Prostate gland (tissue), 2 donors: ENCODE data around the gene LAX1. TPM values are rescaled to one million over a fixed set of nuclear protein-coding genes. Genes with fewer than 3 reads are reported as not detected.

Experiments used
- DNase-seq: peaks from one replicate; pipeline ENCODE4 v3.0.0-alpha.2; 2019; ENCODE audit warnings: low spot score
- H3K27ac ChIP-seq, 2 donors: fragments of 200-600 bp; sonication (generic); 2 replicates each; pipeline ENCODE4 v1.5.1; 2017 to 2019
- H3K27me3 ChIP-seq: fragments of 200-600 bp; sonication (generic); replicated peaks from 2 replicates; pipeline ENCODE4 v1.5.1; 2019; ENCODE audit not compliant: insufficient read depth
- H3K36me3 ChIP-seq, 2 donors: fragments of 200-600 bp; sonication (generic); 1 replicate in 1 of 2; 2 replicates in 1 of 2; pipeline versions ENCODE4 v1.5.1 to v1.8.1; 2017 to 2019
- H3K4me1 ChIP-seq: fragments of 200-600 bp; sonication (generic); replicated peaks from 2 replicates; pipeline ENCODE4 v1.5.1; 2019
- H3K4me3 ChIP-seq, 2 donors: fragments of 200-600 bp; sonication (generic); 2 replicates each; pipeline ENCODE4 v1.5.1; 2017 to 2019
- H3K9me3 ChIP-seq: fragments of 200-600 bp; sonication (generic); 2 replicates; pipeline ENCODE4 v1.5.1; 2017
- POLR2A ChIP-seq: fragments of 450-650 bp; IDR thresholded peaks from one replicate; pipeline ENCODE4 v1.6.1; 2016; ENCODE audit warnings: antibody characterized with exemption, mild to moderate bottlenecking
- POLR2AphosphoS5 ChIP-seq: sonication (generic); formaldehyde crosslinking; IDR thresholded peaks from one replicate; pipeline ENCODE4 v1.6.1; 2017; ENCODE audit warnings: antibody characterized with exemption
- WGBS: methylation state at CpG from one replicate; pipeline ENCODE4 v1.1.5; 2018; 5-methylcytosine and 5-hydroxymethylcytosine counted together
- intact Hi-C: fragments of 100-400 bp; cut with DNase I; formaldehyde crosslinking; loops from one replicate; pipeline ENCODE4 v1.14.2; 2022
- total RNA-seq, 2 donors: library from RNA; depleted of rRNA; stranded (reverse); fragments of >200 nt; gene quantifications; one replicate each; pipeline ENCODE4 v1.1.0, GENCODE V29; 2016
- TF ChIP-seq, protein P1 (sequence below), 4 experiments: fragments of 200-600 bp in 2 of 4; fragments of 450-650 bp in 2 of 4; sonication (generic) in 2 of 4; IDR thresholded peaks; 1 replicate in 3 of 4; 2 replicates in 1 of 4; pipeline ENCODE4 v1.5.1; 2016 to 2019; ENCODE audit warnings: antibody characterized with exemption in 4 of 4, mild to moderate bottlenecking in 2 of 4, moderate library complexity in 2 of 4

The LAX1 gene
- total RNA-seq, 2 donors from 2014 or later: 0.05 to 0.40 TPM

GRCh38 chr1:203726417-203726867 is 38.5 kb upstream of the LAX1 start:
- intact Hi-C loops: no loop called here
- Histone ChIP-seq H3K4me3 (no peak overlapping the region), H3K27ac (no peak overlapping the region), H3K36me3 (peaks cover 0 to 3% of the 10 kb centered on the region in 2 donors), H3K27me3 (no peaks in the 10 kb centered on the region), H3K4me1 (no peaks in the 10 kb centered on the region), H3K9me3 (no peaks in the 10 kb centered on the region)
- WGBS: 69% methylated on average over 2 of the region's 2 CpGs
- no peak for DNase-seq
- no peak for TF ChIP-seq POLR2AphosphoS5
- no peak for TF ChIP-seq POLR2A
- TF ChIP-seq, protein P1, sequence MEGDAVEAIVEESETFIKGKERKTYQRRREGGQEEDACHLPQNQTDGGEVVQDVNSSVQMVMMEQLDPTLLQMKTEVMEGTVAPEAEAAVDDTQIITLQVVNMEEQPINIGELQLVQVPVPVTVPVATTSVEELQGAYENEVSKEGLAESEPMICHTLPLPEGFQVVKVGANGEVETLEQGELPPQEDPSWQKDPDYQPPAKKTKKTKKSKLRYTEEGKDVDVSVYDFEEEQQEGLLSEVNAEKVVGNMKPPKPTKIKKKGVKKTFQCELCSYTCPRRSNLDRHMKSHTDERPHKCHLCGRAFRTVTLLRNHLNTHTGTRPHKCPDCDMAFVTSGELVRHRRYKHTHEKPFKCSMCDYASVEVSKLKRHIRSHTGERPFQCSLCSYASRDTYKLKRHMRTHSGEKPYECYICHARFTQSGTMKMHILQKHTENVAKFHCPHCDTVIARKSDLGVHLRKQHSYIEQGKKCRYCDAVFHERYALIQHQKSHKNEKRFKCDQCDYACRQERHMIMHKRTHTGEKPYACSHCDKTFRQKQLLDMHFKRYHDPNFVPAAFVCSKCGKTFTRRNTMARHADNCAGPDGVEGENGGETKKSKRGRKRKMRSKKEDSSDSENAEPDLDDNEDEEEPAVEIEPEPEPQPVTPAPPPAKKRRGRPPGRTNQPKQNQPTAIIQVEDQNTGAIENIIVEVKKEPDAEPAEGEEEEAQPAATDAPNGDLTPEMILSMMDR (IDR thresholded peaks at IDR 0.05): no peak

DNA sequence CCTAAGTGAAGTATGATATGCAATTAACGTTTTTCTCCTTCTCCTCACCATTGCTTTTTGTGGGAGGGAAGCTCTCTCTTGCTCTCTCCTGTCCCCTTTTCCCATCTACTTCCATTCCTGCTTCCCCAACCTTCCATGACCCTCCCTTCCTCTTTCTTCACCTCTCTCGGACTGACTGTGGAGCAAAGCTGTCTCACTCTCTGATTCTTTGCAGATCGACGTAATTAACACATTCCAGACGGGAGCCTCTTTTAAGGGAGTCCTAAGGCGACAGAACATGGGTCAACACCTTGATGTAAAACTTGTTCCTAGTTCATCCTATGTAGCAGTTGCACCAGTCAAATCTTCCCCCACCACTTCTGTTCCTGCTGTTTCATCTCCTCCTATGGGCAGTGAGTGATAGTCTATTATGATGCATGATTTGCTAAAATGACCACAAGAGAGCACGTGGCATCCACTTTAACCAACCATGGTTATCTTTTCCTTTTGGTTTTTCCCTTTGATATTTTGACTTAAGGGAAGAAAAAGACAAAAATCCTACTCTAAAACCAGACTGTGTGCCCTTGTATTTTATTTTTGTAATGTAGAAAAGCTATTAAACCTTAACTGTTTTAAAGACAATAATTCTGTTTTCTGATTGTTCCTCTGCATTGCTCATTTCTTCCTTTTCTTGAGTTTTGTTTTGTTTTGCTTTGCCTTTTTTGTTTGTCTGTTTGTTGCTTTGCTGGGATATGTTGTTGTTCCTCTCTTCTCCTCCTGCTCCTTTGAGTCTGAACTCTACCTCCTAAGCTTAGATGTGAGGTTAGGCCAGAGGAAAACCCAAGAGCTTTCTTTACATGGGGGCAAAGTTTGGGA is 31.7 kb upstream of the LAX1 start:
- TF ChIP-seq POLR2A (no peak), POLR2AphosphoS5 (no peak)
- H3K27ac ChIP-seq: no peak overlapping the region
- H3K36me3 ChIP-seq: no peaks in the 10 kb centered on the region
- no peak for DNase-seq
- no peaks in the 10 kb centered on the region for H3K9me3 ChIP-seq
- H3K27me3 ChIP-seq: no peaks in the 10 kb centered on the region
- 70% methylated on average over 7 of the region's 7 CpGs for WGBS
- H3K4me1 ChIP-seq: no peaks in the 10 kb centered on the region
- H3K4me3 ChIP-seq: no peak overlapping the region
- intact Hi-C loops: no loop called here

DNA sequence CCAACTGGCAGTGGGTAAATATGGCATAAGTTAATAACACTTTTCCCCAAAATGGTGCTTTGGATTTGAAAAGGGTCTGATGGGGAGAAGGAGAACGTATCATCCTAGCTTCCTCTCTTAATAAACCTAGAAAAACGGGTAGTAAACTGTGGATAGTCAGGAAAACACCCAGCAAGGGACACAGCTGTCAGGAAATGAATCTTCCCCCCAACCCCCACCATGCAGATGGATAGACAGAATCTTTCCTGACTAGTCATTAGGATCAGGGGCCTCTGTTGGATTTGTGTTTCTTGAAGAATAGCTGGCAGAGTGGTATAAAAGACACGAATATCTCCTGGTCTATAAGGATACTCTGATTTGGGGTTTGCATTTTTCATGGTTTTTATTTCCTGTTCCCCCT is 22.5 kb upstream of the LAX1 start:
- 66% methylated on average over 3 of the region's 3 CpGs for WGBS
- intact Hi-C loops: no loop called here
- TF ChIP-seq, protein P1 (IDR thresholded peaks at IDR 0.05): no peak
- no peak for TF ChIP-seq POLR2AphosphoS5
- TF ChIP-seq POLR2A: no peak

DNA sequence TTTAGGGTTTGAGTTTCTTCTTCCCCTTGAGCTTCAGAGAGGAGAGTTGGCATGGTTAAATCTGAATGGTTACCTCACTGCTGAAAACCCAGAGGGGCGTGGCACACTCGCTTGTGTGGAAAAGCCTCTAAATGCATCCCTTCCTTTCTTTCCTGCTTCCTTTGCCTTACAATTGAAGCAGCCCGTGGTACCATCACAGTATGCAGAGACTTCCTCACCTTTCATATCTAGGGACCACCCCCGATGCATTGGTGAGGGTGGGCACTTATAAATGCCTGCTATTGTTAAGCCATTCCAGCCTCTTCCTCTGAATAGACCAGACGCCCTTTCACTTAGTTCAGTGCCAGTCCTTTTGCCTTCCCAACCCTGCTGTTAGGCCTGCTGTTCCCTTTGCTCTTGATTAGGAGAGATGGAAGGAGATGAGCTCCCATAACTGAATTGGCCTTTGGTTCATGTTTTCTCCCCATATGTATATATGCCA is 21.9 kb upstream of the LAX1 start:
- Histone ChIP-seq H3K9me3 (no peaks in the 10 kb centered on the region), H3K27me3 (no peaks in the 10 kb centered on the region), H3K36me3 (no peaks in the 10 kb centered on the region), H3K27ac (no peak overlapping the region), H3K4me1 (peaks cover 4% of the 10 kb centered on the region), H3K4me3 (no peak overlapping the region)
- TF ChIP-seq POLR2AphosphoS5 (no peak), POLR2A (no peak)
- TF ChIP-seq, protein P1 (IDR thresholded peaks at IDR 0.05): no peak
- intact Hi-C loops: no loop called here
- no peak for DNase-seq
- 64% methylated on average over 5 of the region's 5 CpGs for WGBS

More for the DNA sequence above, 22.5 kb upstream of the LAX1 start:
- H3K27ac ChIP-seq: no peak overlapping the region
- no peak overlapping the region for H3K4me3 ChIP-seq
- no peaks in the 10 kb centered on the region for H3K27me3 ChIP-seq
- DNase-seq: no peak
- no peaks in the 10 kb centered on the region for H3K9me3 ChIP-seq
- H3K4me1 ChIP-seq: peaks cover 4% of the 10 kb centered on the region
- H3K36me3 ChIP-seq: no peaks in the 10 kb centered on the region

DNA sequence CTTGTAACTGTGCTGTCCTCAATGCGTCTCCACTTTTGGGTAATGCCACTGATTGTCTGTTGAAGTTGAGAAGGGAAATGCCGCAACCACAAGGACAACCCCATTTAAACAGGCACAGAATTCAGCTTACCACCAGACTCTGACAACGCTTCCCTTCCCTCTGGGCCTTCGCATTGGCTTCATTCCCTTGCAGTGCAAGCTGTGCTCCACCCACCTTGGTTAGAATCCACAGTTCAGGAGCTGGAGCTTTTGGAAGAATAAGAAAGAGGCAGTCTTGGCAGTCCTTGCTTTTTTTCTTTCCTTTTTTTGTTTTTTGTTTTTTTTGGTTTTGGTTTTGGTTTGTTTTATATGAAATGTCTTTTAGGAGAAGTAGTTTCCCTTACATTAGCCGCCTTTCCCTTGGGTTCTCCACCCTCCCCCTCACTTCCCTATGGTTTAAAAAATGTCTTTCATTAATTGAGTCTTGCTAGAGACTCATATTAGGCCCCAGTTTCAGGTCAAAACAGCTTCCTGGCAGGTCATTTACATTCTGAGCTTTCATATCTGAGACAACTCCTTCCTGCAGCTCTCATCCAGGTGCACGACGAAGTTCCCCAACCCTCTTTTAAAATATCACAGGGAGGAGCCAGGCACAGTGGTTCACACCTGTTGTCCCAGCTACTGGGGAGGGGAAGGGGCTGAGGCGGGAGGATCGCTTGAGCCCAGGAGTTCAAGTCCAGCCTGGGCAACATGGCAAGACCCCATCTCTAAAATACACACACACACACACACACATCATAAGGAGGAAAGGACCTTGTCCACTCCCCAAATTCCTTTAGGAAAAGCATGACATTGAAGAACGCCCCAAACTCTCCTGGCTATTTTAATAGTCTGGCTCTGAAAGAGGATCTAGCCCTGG is 20.7 kb upstream of the LAX1 start:
- 24% methylated on average over 10 of the region's 10 CpGs for WGBS
- TF ChIP-seq, protein P1 (IDR thresholded peaks at IDR 0.05): no peak
- TF ChIP-seq POLR2AphosphoS5: peak; percentile 45
- Histone ChIP-seq H3K27ac (peak overlapping the region; percentile 42 to 48), H3K36me3 (no peaks in the 10 kb centered on the region), H3K9me3 (no peaks in the 10 kb centered on the region), H3K4me1 (peaks cover 4% of the 10 kb centered on the region), H3K4me3 (no peak overlapping the region), H3K27me3 (no peaks in the 10 kb centered on the region)
- intact Hi-C loops: no loop called here
- peak; percentile 63 for DNase-seq
